ENCODE results near the gene DNAJA2. TPM values are rescaled to one million over a fixed set of nuclear protein-coding genes. Genes with fewer than 3 reads are reported as not detected.

The DNAJA2 gene
- total RNA-seq (2014; rRNA removed; shearing (Covaris generic)) (66.6 and 73.3 TPM in 2 replicates), polyA plus RNA-seq (2016; fragmentation: Nextera tagmentation; extraction: Ambion mirVana) (89.4 and 97.3 TPM in 2 replicates)

- Histone ChIP-seq H3K9me2 (ENCODE audit: insufficient read depth) (no peaks in the 10 kb centered on the region), H3K27me3 (replicated peaks; ENCODE audit: insufficient read depth) (no peaks in the 10 kb centered on the region)
Observed at GRCh38 chr16:46973207-46973995, at the start of gene DNAJA2. DNAJA2 (minus strand) TSS chr16:46973674; CDS start chr16:46973572, 102 bp downstream.

GRCh38 chr16:47019568-47019967 is 46.1 kb upstream of the DNAJA2 start:
- Histone ChIP-seq H4K20me1 (ENCODE audit: insufficient read depth) (no peaks in the 10 kb centered on the region), H3K9ac (no peak overlapping the region), H3K27ac (no peak overlapping the region), H3F3A (ENCODE audit: insufficient read depth) (no peaks in the 10 kb centered on the region), H3K27me3 (replicated peaks; ENCODE audit: insufficient read depth) (no peaks in the 10 kb centered on the region), H3K4me1 (ENCODE audit: insufficient read depth) (no peaks in the 10 kb centered on the region), H3K9me3 (ENCODE audit: low read depth) (no peaks in the 10 kb centered on the region), H3K9me2 (ENCODE audit: insufficient read depth) (no peaks in the 10 kb centered on the region), H3K4me3 (no peak overlapping the region), H3K79me2 (ENCODE audit: insufficient read depth) (no peaks in the 10 kb centered on the region), H3K36me3 (ENCODE audit: low read depth) (no peaks in the 10 kb centered on the region), H2AFZ (no peak overlapping the region), H3K4me2 (ENCODE audit: unreplicated experiment) (no peak overlapping the region)
- in situ Hi-C loops (cut with MboI), result no loop called here
- WGBS, 2 experiments (ENCODE audit: low coverage in 1 of 2, low lambda C conversion rate in 2 of 2, missing lambda C conversion rate in 2 of 2), result 44 to 55% methylated on average over 2 of the region's 2 CpGs
- peak; percentile 31 for DNase-seq
- no peak for TF ChIP-seq EZH2phosphoT487 (IDR thresholded peaks at IDR 0.05; ENCODE audit: insufficient read depth, low read depth)
- no peak for TF ChIP-seq EZH2 (IDR thresholded peaks at IDR 0.05; ENCODE audit: insufficient read depth, poor library complexity, severe bottlenecking)

More at GRCh38 chr16:46973207-46973995, at the start of gene DNAJA2:
- peak within 1 kb of the TSS; percentile 93 for H3K4me3 ChIP-seq
- H4K20me1 ChIP-seq (ENCODE audit: insufficient read depth), result no peaks in the 10 kb centered on the region
- no peaks in the 10 kb centered on the region for H3K9me3 ChIP-seq (ENCODE audit: low read depth)
- peak within 1 kb of the TSS; percentile 93 for H3K27ac ChIP-seq
- H3K36me3 ChIP-seq (ENCODE audit: low read depth), result peaks cover 19% of the 10 kb centered on the region; the same call in 1 of the 2 replicates
- DNase-seq, result peak; percentile 96
- H3K4me2 ChIP-seq (ENCODE audit: unreplicated experiment), result peak within 1 kb of the TSS; percentile 93
- peaks cover 8% of the 10 kb centered on the region for H3F3A ChIP-seq (ENCODE audit: insufficient read depth)
- peak within 1 kb of the TSS; percentile 97 for H3K9ac ChIP-seq
- 0 to 1% methylated on average over 42 to 84 of the region's 86 CpGs for WGBS, 2 experiments (ENCODE audit: low coverage in 1 of 2, low lambda C conversion rate in 2 of 2, missing lambda C conversion rate in 2 of 2)
- no peak for TF ChIP-seq EZH2 (IDR thresholded peaks at IDR 0.05; ENCODE audit: insufficient read depth, poor library complexity, severe bottlenecking)
- TF ChIP-seq EZH2phosphoT487 (IDR thresholded peaks at IDR 0.05; ENCODE audit: insufficient read depth, low read depth), result no peak
- peak within 1 kb of the TSS; percentile 84 for H2AFZ ChIP-seq
- peaks cover 21% of the 10 kb centered on the region for H3K4me1 ChIP-seq (ENCODE audit: insufficient read depth)
- peaks cover 51% of the 10 kb centered on the region for H3K79me2 ChIP-seq (ENCODE audit: insufficient read depth)
- in situ Hi-C loops (cut with MboI), result no loop called here

- Histone ChIP-seq H3K27me3 (replicated peaks; ENCODE audit: insufficient read depth) (no peaks in the 10 kb centered on the region), H3K27ac (no peak overlapping the region), H3K36me3 (ENCODE audit: low read depth) (no peaks in the 10 kb centered on the region), H3F3A (ENCODE audit: insufficient read depth) (no peaks in the 10 kb centered on the region), H3K4me2 (ENCODE audit: unreplicated experiment) (no peak overlapping the region), H4K20me1 (ENCODE audit: insufficient read depth) (no peaks in the 10 kb centered on the region), H3K4me1 (ENCODE audit: insufficient read depth) (no peaks in the 10 kb centered on the region), H2AFZ (no peak overlapping the region), H3K9ac (no peak overlapping the region), H3K79me2 (ENCODE audit: insufficient read depth) (no peaks in the 10 kb centered on the region), H3K9me2 (ENCODE audit: insufficient read depth) (no peaks in the 10 kb centered on the region), H3K4me3 (no peak overlapping the region), H3K9me3 (ENCODE audit: low read depth) (no peaks in the 10 kb centered on the region)
- in situ Hi-C loops (cut with MboI), result no loop called here
- TF ChIP-seq EZH2phosphoT487 (IDR thresholded peaks at IDR 0.05; ENCODE audit: insufficient read depth, low read depth), result no peak
- no peak for TF ChIP-seq EZH2 (IDR thresholded peaks at IDR 0.05; ENCODE audit: insufficient read depth, poor library complexity, severe bottlenecking)
- 41 to 45% methylated on average over 14 of the region's 14 CpGs for WGBS, 2 experiments (ENCODE audit: low coverage in 1 of 2, low lambda C conversion rate in 2 of 2, missing lambda C conversion rate in 2 of 2)
- peak; percentile 45 for DNase-seq
Observed at GRCh38 chr16:47018223-47018891, 44.9 kb upstream of the DNAJA2 start.

- in situ Hi-C loops (cut with MboI), result no loop called here
Observed at GRCh38 chr16:47017636-47018035, 44.2 kb upstream of the DNAJA2 start.

More at GRCh38 chr16:47017636-47018035, 44.2 kb upstream of the DNAJA2 start:
- 74 to 85% methylated on average over 5 of the region's 5 CpGs for WGBS, 2 experiments (ENCODE audit: low coverage in 1 of 2, low lambda C conversion rate in 2 of 2, missing lambda C conversion rate in 2 of 2)
- Histone ChIP-seq H3K36me3 (ENCODE audit: low read depth) (no peaks in the 10 kb centered on the region), H4K20me1 (ENCODE audit: insufficient read depth) (no peaks in the 10 kb centered on the region), H3K9me3 (ENCODE audit: low read depth) (no peaks in the 10 kb centered on the region), H3K9me2 (ENCODE audit: insufficient read depth) (no peaks in the 10 kb centered on the region), H3K79me2 (ENCODE audit: insufficient read depth) (no peaks in the 10 kb centered on the region), H3K9ac (no peak overlapping the region), H3K4me3 (no peak overlapping the region), H3K4me1 (ENCODE audit: insufficient read depth) (no peaks in the 10 kb centered on the region), H2AFZ (no peak overlapping the region), H3K27me3 (replicated peaks; ENCODE audit: insufficient read depth) (no peaks in the 10 kb centered on the region), H3K27ac (no peak overlapping the region), H3K4me2 (ENCODE audit: unreplicated experiment) (no peak overlapping the region), H3F3A (ENCODE audit: insufficient read depth) (no peaks in the 10 kb centered on the region)
- DNase-seq, result no peak
- TF ChIP-seq EZH2 (IDR thresholded peaks at IDR 0.05; ENCODE audit: insufficient read depth, poor library complexity, severe bottlenecking), result no peak
- TF ChIP-seq EZH2phosphoT487 (IDR thresholded peaks at IDR 0.05; ENCODE audit: insufficient read depth, low read depth), result no peak
